GM23248 (cell line): ENCODE results near the gene MYH7.

Experiments used
- EZH2 ChIP-seq: fragments of 200-600 bp; sonication (generic); IDR thresholded peaks from 2 replicates; pipeline ENCODE4 v1.6.1; 2018; ENCODE audit warnings: antibody characterized with exemption, mild to moderate bottlenecking; ENCODE audit not compliant: insufficient read depth, poor library complexity, severe bottlenecking
- EZH2phosphoT487 ChIP-seq: fragments of 200-600 bp; sonication (generic); IDR thresholded peaks from 2 replicates; pipeline ENCODE4 v1.6.1; 2018; ENCODE audit warnings: antibody characterized with exemption, moderate library complexity, mild to moderate bottlenecking, low read depth; ENCODE audit not compliant: insufficient read depth

DNA sequence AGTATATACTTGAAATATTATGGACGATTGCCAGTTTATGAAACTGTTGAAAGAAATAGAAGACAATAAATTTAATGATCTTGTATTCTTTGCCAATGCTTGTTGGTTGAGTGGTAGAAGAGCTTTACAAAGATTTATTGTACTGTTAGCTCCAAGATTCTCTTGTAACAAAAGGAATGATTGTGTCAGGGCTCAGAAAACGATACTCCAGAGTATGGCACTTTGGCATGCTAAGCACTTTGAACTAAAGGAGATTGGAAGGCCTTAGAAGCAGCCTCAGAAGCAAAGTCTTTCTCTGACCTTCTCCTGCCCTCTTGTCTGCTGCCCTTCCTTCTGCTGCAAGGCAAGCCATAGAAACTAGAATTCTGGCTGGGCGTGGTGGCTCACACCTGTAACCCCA, 29.8 kb upstream of the MYH7 start:
- TF ChIP-seq EZH2 = no peak
- TF ChIP-seq EZH2phosphoT487 = no peak
